ENCODE results near the gene AGAP1. TPM values are rescaled to one million over a fixed set of nuclear protein-coding genes. Genes with fewer than 3 reads are reported as not detected.

The AGAP1 gene
- total RNA-seq, 1 experiment from 2014 or later: 25.8 TPM

DNA sequence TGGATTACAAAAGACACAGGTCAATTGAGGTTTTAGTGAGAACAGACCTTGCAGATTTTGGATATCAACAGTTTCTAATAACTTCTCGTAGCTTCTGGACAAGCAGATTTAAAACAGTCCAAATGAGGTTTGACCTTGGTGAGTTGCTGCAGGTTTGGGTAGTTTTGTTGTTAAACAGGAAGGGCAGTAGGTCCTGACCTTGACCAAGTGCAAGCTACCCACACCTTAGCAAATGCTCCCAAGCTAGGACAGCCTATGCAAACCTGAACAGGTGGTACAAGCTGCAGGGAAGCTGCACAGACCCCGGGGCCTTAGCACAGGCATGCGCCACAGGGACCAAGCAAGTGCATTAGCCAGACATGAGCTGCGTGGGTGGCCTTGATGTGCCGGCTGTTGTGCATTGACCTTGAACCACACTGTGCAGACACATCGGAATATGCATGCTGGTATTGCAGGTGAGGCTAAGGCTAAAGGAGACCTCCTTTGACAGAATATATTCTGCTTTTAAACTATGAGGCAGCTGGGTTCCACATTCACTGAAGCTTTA, 40.2 kb upstream of the AGAP1 start:
- H3K23ac ChIP-seq (ENCODE audit: insufficient read length, low read depth, low read length): no peak overlapping the region
- H4K8ac ChIP-seq (replicated peaks; ENCODE audit: insufficient read length, low read depth, low read length): no peak overlapping the region
- no peak overlapping the region for H2BK15ac ChIP-seq (ENCODE audit: low read depth, low read length)
- Mint-ChIP-seq H3K36me3 (ENCODE audit: insufficient read depth in 1 of 3, low read depth in 3 of 3) (no peaks in the 10 kb centered on the region), H3K4me1 (no peaks in the 10 kb centered on the region), H3K9me3 (no peaks in the 10 kb centered on the region), H3K27ac (no peak overlapping the region), H3K27me3 (ENCODE audit: low read depth) (no peaks in the 10 kb centered on the region), H3K4me3 (no peak overlapping the region)
- H3K9me3 ChIP-seq (ENCODE audit: control insufficient read depth, low read depth, low read length): no peaks in the 10 kb centered on the region
- H3K14ac ChIP-seq (ENCODE audit: insufficient read depth, low read length): no peak overlapping the region
- H4K5ac ChIP-seq (ENCODE audit: insufficient read length, low read depth, low read length): no peak overlapping the region
- no peaks in the 10 kb centered on the region for H3K27me3 ChIP-seq (ENCODE audit: insufficient read depth, low read length)
- no peak overlapping the region for H2BK120ac ChIP-seq (ENCODE audit: low read depth, low read length, poor library complexity, severe bottlenecking)
- WGBS (ENCODE audit: extremely low coverage, insufficient read length, low lambda C conversion rate): no CpG with 5 or more reads among the region's 6 CpGs
- TF ChIP-seq, protein P1, sequence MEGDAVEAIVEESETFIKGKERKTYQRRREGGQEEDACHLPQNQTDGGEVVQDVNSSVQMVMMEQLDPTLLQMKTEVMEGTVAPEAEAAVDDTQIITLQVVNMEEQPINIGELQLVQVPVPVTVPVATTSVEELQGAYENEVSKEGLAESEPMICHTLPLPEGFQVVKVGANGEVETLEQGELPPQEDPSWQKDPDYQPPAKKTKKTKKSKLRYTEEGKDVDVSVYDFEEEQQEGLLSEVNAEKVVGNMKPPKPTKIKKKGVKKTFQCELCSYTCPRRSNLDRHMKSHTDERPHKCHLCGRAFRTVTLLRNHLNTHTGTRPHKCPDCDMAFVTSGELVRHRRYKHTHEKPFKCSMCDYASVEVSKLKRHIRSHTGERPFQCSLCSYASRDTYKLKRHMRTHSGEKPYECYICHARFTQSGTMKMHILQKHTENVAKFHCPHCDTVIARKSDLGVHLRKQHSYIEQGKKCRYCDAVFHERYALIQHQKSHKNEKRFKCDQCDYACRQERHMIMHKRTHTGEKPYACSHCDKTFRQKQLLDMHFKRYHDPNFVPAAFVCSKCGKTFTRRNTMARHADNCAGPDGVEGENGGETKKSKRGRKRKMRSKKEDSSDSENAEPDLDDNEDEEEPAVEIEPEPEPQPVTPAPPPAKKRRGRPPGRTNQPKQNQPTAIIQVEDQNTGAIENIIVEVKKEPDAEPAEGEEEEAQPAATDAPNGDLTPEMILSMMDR (conservative IDR thresholded peaks at IDR 0.05): no peak
- H3K4me1 ChIP-seq (ENCODE audit: insufficient read depth, low read length): no peaks in the 10 kb centered on the region
- H2BK12ac ChIP-seq (ENCODE audit: insufficient read length, low read depth, low read length): no peak overlapping the region
- no peaks in the 10 kb centered on the region for H3K79me1 ChIP-seq (ENCODE audit: insufficient read depth, low read depth, low read length, poor library complexity, severe bottlenecking)
- H2BK20ac ChIP-seq (ENCODE audit: low read depth, low read length, poor library complexity, severe bottlenecking): no peak overlapping the region
- no peak overlapping the region for H2BK5ac ChIP-seq (ENCODE audit: insufficient read length, low read length)
- H3K56ac ChIP-seq (ENCODE audit: insufficient read length, low read depth, low read length): no peak overlapping the region
- H4K91ac ChIP-seq (ENCODE audit: insufficient read length, low read depth, low read length): no peak overlapping the region
- H3K27ac ChIP-seq (ENCODE audit: insufficient read length, low read depth, low read length): no peak overlapping the region
- H4K20me1 ChIP-seq (ENCODE audit: control insufficient read depth, insufficient read depth, insufficient read length): no peaks in the 10 kb centered on the region
- no peak overlapping the region for H3K4me2 ChIP-seq (ENCODE audit: insufficient read depth, insufficient read length, low read length)
- no peak overlapping the region for H2AFZ ChIP-seq (ENCODE audit: low read length)
- no peak for DNase-seq
- H3T11ph ChIP-seq (ENCODE audit: low read length): no peak overlapping the region
- no peaks in the 10 kb centered on the region for H3K23me2 ChIP-seq (ENCODE audit: insufficient read length, low read depth, low read length, poor library complexity, severe bottlenecking)
- H3K79me2 ChIP-seq (ENCODE audit: insufficient read depth, low read length): no peaks in the 10 kb centered on the region
- no peak overlapping the region for H3K4ac ChIP-seq (ENCODE audit: low read depth, low read length)
- no peak overlapping the region for H3K18ac ChIP-seq (ENCODE audit: insufficient read length, low read depth, low read length)
- no peak overlapping the region for H2AK5ac ChIP-seq (ENCODE audit: insufficient read length, low read length)
- no peak overlapping the region for H3K9ac ChIP-seq (ENCODE audit: extremely low read depth, insufficient read length, low read length)

All from H9 (cell line).